Neural crest cell (in vitro differentiated cells): Measurements from ENCODE around the gene CCR5. TPM values are rescaled to one million over a fixed set of nuclear protein-coding genes. Genes with fewer than 3 reads are reported as not detected.
"Not testable (repeated sequence)": the region's sequence is repeated elsewhere in the genome, so short reads cannot be mapped to it uniquely, and the experiment has no call there.

Source experiments
- DNase-seq: peaks from one replicate; pipeline ENCODE4 v3.0.0; 2021; ENCODE audit warnings: low read depth, mixed read lengths, low spot score
- H3K27ac Mint-ChIP-seq: one replicate; pipeline ENCODE4 v1.8.0; 2021; ENCODE audit warnings: mild to moderate bottlenecking, mixed read lengths; ENCODE audit not compliant: unreplicated experiment
- H3K27me3 Mint-ChIP-seq: 2 replicates; pipeline ENCODE4 v1.8.0; 2021; ENCODE audit warnings: low read depth, mild to moderate bottlenecking, mixed read lengths
- H3K36me3 Mint-ChIP-seq: 2 replicates; pipeline ENCODE4 v1.8.0; 2021; ENCODE audit warnings: low read depth, mild to moderate bottlenecking, mixed read lengths
- H3K4me1 Mint-ChIP-seq: 2 replicates; pipeline ENCODE4 v1.8.0; 2021; ENCODE audit warnings: mixed read lengths
- H3K4me3 Mint-ChIP-seq: one replicate; pipeline ENCODE4 v1.8.0; 2021; ENCODE audit warnings: mild to moderate bottlenecking, mixed read lengths
- H3K9me3 Mint-ChIP-seq: 2 replicates; pipeline ENCODE4 v1.8.0; 2021; ENCODE audit warnings: mixed read lengths
- CTCF ChIP-seq: fragments of 200-600 bp; sonication (generic); conservative IDR thresholded peaks from 2 replicates; pipeline ENCODE4 v1.5.0; 2021; ENCODE audit warnings: antibody characterized with exemption, mild to moderate bottlenecking
- total RNA-seq: library from RNA; stranded (reverse); gene quantifications from 2 replicates; pipeline ENCODE4 v1.2.1, GENCODE V29; 2021

Gene CCR5
- total RNA-seq, 1 donor from 2014 or later = not detected

- Mint-ChIP-seq H3K27me3 (no peaks in the 10 kb centered on the region), H3K36me3 (no peaks in the 10 kb centered on the region), H3K4me1 (no peaks in the 10 kb centered on the region), H3K27ac (no peak overlapping the region), H3K9me3 (peaks cover 2% of the 10 kb centered on the region), H3K4me3 (no peak overlapping the region)
- no peak for DNase-seq
- no peak for TF ChIP-seq CTCF
These were observed 28.8 kb downstream of the CCR5 start for GRCh38 chr3:46399557-46399956.

GRCh38 chr3:46400000-46400734 lies 29.4 kb downstream of the CCR5 start:
- no peak for DNase-seq
- H3K27me3 Mint-ChIP-seq = no peaks in the 10 kb centered on the region
- no peak for TF ChIP-seq CTCF
- H3K27ac Mint-ChIP-seq = no peak overlapping the region
- H3K4me3 Mint-ChIP-seq = no peak overlapping the region
- no peaks in the 10 kb centered on the region for H3K36me3 Mint-ChIP-seq
- H3K4me1 Mint-ChIP-seq = no peaks in the 10 kb centered on the region
- peaks cover 2% of the 10 kb centered on the region for H3K9me3 Mint-ChIP-seq

DNA sequence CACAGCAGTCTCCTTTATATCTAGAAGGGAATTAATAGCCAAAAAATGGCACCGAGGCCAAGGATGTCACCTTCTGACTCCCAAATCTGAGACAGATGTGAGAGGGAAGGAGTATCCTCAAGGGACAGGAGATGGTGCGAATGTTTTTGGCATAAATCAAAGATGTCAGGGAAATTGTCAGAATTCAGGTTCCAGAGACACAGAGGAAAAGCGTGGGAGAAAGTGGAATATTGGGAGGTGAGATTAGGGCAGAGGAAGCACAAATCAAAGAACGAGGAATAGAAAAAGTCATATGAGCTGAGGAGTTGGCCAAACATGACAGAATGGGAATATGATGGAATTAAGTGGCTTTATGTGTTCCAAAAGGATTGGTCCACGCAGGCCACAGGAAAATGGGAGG lies 30.1 kb downstream of the CCR5 start:
- H3K4me1 Mint-ChIP-seq = no peaks in the 10 kb centered on the region
- H3K27ac Mint-ChIP-seq = no peak overlapping the region
- H3K36me3 Mint-ChIP-seq = no peaks in the 10 kb centered on the region
- no peak for TF ChIP-seq CTCF
- H3K27me3 Mint-ChIP-seq = no peaks in the 10 kb centered on the region
- H3K4me3 Mint-ChIP-seq = no peak overlapping the region
- H3K9me3 Mint-ChIP-seq = peaks cover 2% of the 10 kb centered on the region
- no peak for DNase-seq

DNA sequence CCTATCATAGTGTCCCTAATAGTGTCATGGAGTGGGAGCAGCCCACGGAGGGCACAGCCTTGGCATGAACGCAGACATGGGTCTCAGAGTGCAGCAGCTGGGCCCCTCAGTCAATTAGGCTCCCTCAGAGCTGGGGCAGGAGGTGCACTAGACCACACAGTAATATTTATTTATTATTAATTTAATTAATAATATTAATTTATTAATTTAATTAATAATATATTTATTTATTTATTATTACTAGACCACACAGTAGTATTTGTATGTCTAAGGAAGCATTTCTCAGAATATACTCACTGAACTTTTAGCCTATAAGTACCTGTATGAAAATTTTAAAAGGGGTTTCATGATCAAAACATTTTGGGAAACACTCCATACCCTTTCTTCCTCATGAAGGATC lies 30.8 kb downstream of the CCR5 start:
- Mint-ChIP-seq H3K27ac (no peak overlapping the region), H3K4me1 (no peaks in the 10 kb centered on the region), H3K27me3 (no peaks in the 10 kb centered on the region), H3K9me3 (peaks cover 2% of the 10 kb centered on the region), H3K36me3 (no peaks in the 10 kb centered on the region), H3K4me3 (no peak overlapping the region)
- DNase-seq = no peak
- TF ChIP-seq CTCF = no peak

GRCh38 chr3:46402902-46403301 lies 32.2 kb downstream of the CCR5 start:
- H3K9me3 Mint-ChIP-seq, H3K27me3 Mint-ChIP-seq, H3K27ac Mint-ChIP-seq, H3K36me3 Mint-ChIP-seq, DNase-seq, H3K4me3 Mint-ChIP-seq, H3K4me1 Mint-ChIP-seq: not testable (repeated sequence)

DNA sequence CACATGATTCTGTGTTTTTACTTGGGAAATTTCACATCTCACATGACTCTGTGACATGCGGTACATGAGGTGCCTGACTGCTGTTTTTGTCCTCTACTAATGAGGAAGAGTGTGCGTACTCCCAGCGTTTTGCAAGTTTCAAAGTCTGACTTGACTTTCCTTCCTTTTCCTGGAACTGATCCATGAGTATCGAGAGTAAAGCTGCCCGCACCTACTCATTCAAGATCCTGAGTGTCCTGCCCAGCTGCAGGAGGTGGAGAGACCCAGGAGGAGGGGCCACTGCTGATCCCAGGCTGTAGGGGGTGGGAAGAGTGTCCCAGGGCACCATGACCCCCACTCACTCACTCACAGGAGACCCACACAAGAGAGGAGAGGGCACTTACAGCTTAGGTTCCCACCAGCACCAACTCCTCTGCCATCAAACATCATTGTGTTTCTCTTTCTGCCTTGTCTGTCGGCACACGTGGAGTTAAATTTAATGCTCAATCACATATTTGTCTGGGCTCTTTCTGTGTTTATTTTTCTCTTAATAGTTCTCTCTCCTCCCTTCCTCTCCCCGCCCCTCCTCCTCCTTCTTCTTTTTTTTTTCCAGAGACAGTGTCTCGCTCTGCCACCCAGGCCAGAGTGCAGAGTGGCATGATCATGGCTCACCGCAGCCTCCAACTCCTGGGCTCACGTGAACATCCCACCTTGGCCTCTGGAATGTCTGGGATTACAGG lies 34.7 kb downstream of the CCR5 start:
- no peak for DNase-seq
- Mint-ChIP-seq H3K36me3 (no peaks in the 10 kb centered on the region), H3K27ac (peak overlapping the region; percentile 52), H3K27me3 (no peaks in the 10 kb centered on the region), H3K9me3 (peaks cover 2% of the 10 kb centered on the region), H3K4me1 (no peaks in the 10 kb centered on the region), H3K4me3 (no peak overlapping the region)
- TF ChIP-seq CTCF = no peak
